Loucy (cell line): ENCODE results near the gene XKRX.

ENCODE experiments used
- H2AFZ ChIP-seq: fragments of 200-600 bp; sonication (generic); 2 replicates; pipeline ENCODE4 v1.6.0; 2016; ENCODE audit warnings: antibody characterized with exemption, mild to moderate bottlenecking, low read length, moderate library complexity
- H3F3A ChIP-seq: fragments of 200-600 bp; 2 replicates; pipeline ENCODE4 v1.6.0; 2016; ENCODE audit warnings: antibody characterized with exemption, low read depth, mild to moderate bottlenecking
- H3K27me3 ChIP-seq: fragments of 200-600 bp; sonication (generic); 2 replicates; pipeline ENCODE4 v1.6.1; 2014; ENCODE audit warnings: low read length, mild to moderate bottlenecking; ENCODE audit not compliant: insufficient read depth, poor library complexity, severe bottlenecking
- H3K36me3 ChIP-seq: fragments of 200-600 bp; sonication (generic); 2 replicates; pipeline ENCODE4 v1.6.1; 2016; ENCODE audit warnings: low read length; ENCODE audit not compliant: insufficient read depth
- H3K4me1 ChIP-seq: fragments of 200-600 bp; sonication (generic); 2 replicates; pipeline ENCODE4 v1.5.1; 2014; ENCODE audit warnings: low read length, mild to moderate bottlenecking; ENCODE audit not compliant: insufficient read depth, poor library complexity, severe bottlenecking
- H3K4me2 ChIP-seq: fragments of 200-600 bp; sonication (generic); 2 replicates; pipeline ENCODE4 v1.6.0; 2014; ENCODE audit warnings: antibody characterized with exemption, low read length, low read depth, mild to moderate bottlenecking; ENCODE audit not compliant: poor library complexity, severe bottlenecking
- H3K4me3 ChIP-seq: fragments of 200-600 bp; sonication (generic); 2 replicates; pipeline ENCODE4 v1.5.1; 2014; ENCODE audit warnings: low read length, mild to moderate bottlenecking, mixed read lengths; ENCODE audit not compliant: poor library complexity, severe bottlenecking
- H3K79me2 ChIP-seq: fragments of 200-600 bp; sonication (generic); 2 replicates; pipeline ENCODE4 v1.6.1; 2014; ENCODE audit warnings: low read length; ENCODE audit not compliant: insufficient read depth
- H3K9ac ChIP-seq: fragments of 200-600 bp; sonication (generic); 2 replicates; pipeline ENCODE4 v1.6.0; 2014; ENCODE audit warnings: mild to moderate bottlenecking, low read depth, low read length, moderate library complexity; ENCODE audit not compliant: poor library complexity, severe bottlenecking
- H3K9me2 ChIP-seq: fragments of 200-600 bp; sonication (generic); replicated peaks from 2 replicates; pipeline ENCODE4 v1.6.1; 2016; ENCODE audit warnings: low read depth, low read length, mixed read lengths
- H3K9me3 ChIP-seq: fragments of 200-600 bp; sonication (generic); 2 replicates; pipeline ENCODE4 v1.6.1; 2014; ENCODE audit warnings: mild to moderate bottlenecking, antibody characterized with exemption, low read length, low read depth; ENCODE audit not compliant: insufficient read depth
- H4K20me1 ChIP-seq: fragments of 200-600 bp; sonication (generic); 2 replicates; pipeline ENCODE4 v1.6.0; 2014; ENCODE audit warnings: antibody characterized with exemption, low read length, mild to moderate bottlenecking; ENCODE audit not compliant: insufficient read depth, poor library complexity, severe bottlenecking
- CTCF ChIP-seq: fragments of 200-600 bp; sonication (generic); conservative IDR thresholded peaks from 2 replicates; pipeline ENCODE4 v1.5.1; 2014; ENCODE audit warnings: mild to moderate bottlenecking, antibody characterized with exemption, low read length
- EZH2phosphoT487 ChIP-seq: fragments of 200-600 bp; IDR thresholded peaks from 2 replicates; pipeline ENCODE4 v1.6.1; 2018; ENCODE audit warnings: antibody characterized with exemption, mild to moderate bottlenecking, moderate library complexity, borderline replicate concordance

XKRX gene

GRCh38 chrX:100874325-100874724 lies 54.4 kb downstream of the XKRX start, which contains the start of gene NOX1:
Gene NOX1, minus strand, starts transcription at chrX:100874359. Its CDS starts 220 bp downstream, at chrX:100874139.
- Histone ChIP-seq H3K4me3 (no peak within 1 kb of the TSS), H3K4me1 (no peaks in the 10 kb centered on the region), H3K79me2 (no peaks in the 10 kb centered on the region), H2AFZ (peak within 1 kb of the TSS; percentile 12; the same call in 1 of the 2 replicates), H4K20me1 (no peaks in the 10 kb centered on the region), H3K9me2 (no peaks in the 10 kb centered on the region), H3K9ac (no peak within 1 kb of the TSS), H3F3A (no peaks in the 10 kb centered on the region), H3K36me3 (no peaks in the 10 kb centered on the region), H3K27me3 (no peaks in the 10 kb centered on the region), H3K9me3 (no peaks in the 10 kb centered on the region), H3K4me2 (no peak within 1 kb of the TSS)
- no peak for TF ChIP-seq EZH2phosphoT487
- TF ChIP-seq CTCF = no peak

- Histone ChIP-seq H3K4me2 (no peak overlapping the region), H2AFZ (no peak overlapping the region), H3K27me3 (no peaks in the 10 kb centered on the region), H3K79me2 (no peaks in the 10 kb centered on the region), H3K4me1 (no peaks in the 10 kb centered on the region), H3K9me2 (no peaks in the 10 kb centered on the region), H3K9me3 (no peaks in the 10 kb centered on the region), H3K9ac (no peak overlapping the region), H4K20me1 (no peaks in the 10 kb centered on the region), H3K4me3 (no peak overlapping the region), H3F3A (no peaks in the 10 kb centered on the region), H3K36me3 (no peaks in the 10 kb centered on the region)
- TF ChIP-seq EZH2phosphoT487 (no peak), CTCF (no peak)
These were observed 56.8 kb downstream of the XKRX start for GRCh38 chrX:100871594-100872560.

GRCh38 chrX:100870527-100870926 lies 58.2 kb downstream of the XKRX start:
- TF ChIP-seq EZH2phosphoT487 = no peak
- no peak for TF ChIP-seq CTCF
- no peak overlapping the region for H3K4me2 ChIP-seq
- no peaks in the 10 kb centered on the region for H4K20me1 ChIP-seq
- H3K4me1 ChIP-seq = no peaks in the 10 kb centered on the region
- no peak overlapping the region for H3K4me3 ChIP-seq
- H3K36me3 ChIP-seq = no peaks in the 10 kb centered on the region
- no peaks in the 10 kb centered on the region for H3F3A ChIP-seq
- no peaks in the 10 kb centered on the region for H3K27me3 ChIP-seq
- H3K79me2 ChIP-seq = no peaks in the 10 kb centered on the region
- no peaks in the 10 kb centered on the region for H3K9me2 ChIP-seq
- H2AFZ ChIP-seq = no peak overlapping the region
- H3K9me3 ChIP-seq = no peaks in the 10 kb centered on the region
- H3K9ac ChIP-seq = no peak overlapping the region
